GM12873 (cell line): Measurements from ENCODE around the gene ZNF628.

Source experiments
- CTCF ChIP-seq: IDR thresholded peaks from 2 replicates; pipeline ENCODE4 v1.5.1; 2012; ENCODE audit warnings: low read depth, mild to moderate bottlenecking, moderate library complexity, low read length, control low read depth; ENCODE audit not compliant: insufficient read depth; ENCODE audit errors: missing control alignments

ZNF628 gene

GRCh38 chr19:55519451-55520311 lies 43.3 kb downstream of the ZNF628 start:
- TF ChIP-seq CTCF = no peak

GRCh38 chr19:55520691-55521292 lies 44.4 kb downstream of the ZNF628 start:
- TF ChIP-seq CTCF = no peak

- TF ChIP-seq CTCF = no peak
These were observed 49.1 kb downstream of the ZNF628 start for GRCh38 chr19:55525289-55526101.

GRCh38 chr19:55526216-55527196 lies 50.1 kb downstream of the ZNF628 start:
- TF ChIP-seq CTCF = no peak

- no peak for TF ChIP-seq CTCF
These were observed 51.0 kb downstream of the ZNF628 start for GRCh38 chr19:55527197-55528029.
